Neural progenitor cell (in vitro differentiated cells): Measurements from ENCODE around the gene PIAS2.

Experiments
- EZH2 ChIP-seq: fragments of 200-600 bp; sonication (generic); IDR thresholded peaks from 2 replicates; pipeline ENCODE4 v1.6.1; 2017; ENCODE audit warnings: antibody characterized with exemption, mild to moderate bottlenecking, moderate library complexity
- TF ChIP-seq, protein P1 (sequence below): fragments of 200-600 bp; sonication (generic); IDR thresholded peaks from 2 replicates; pipeline ENCODE4 v1.5.1; 2017; ENCODE audit warnings: antibody characterized with exemption, mild to moderate bottlenecking

- TF ChIP-seq, protein P1, sequence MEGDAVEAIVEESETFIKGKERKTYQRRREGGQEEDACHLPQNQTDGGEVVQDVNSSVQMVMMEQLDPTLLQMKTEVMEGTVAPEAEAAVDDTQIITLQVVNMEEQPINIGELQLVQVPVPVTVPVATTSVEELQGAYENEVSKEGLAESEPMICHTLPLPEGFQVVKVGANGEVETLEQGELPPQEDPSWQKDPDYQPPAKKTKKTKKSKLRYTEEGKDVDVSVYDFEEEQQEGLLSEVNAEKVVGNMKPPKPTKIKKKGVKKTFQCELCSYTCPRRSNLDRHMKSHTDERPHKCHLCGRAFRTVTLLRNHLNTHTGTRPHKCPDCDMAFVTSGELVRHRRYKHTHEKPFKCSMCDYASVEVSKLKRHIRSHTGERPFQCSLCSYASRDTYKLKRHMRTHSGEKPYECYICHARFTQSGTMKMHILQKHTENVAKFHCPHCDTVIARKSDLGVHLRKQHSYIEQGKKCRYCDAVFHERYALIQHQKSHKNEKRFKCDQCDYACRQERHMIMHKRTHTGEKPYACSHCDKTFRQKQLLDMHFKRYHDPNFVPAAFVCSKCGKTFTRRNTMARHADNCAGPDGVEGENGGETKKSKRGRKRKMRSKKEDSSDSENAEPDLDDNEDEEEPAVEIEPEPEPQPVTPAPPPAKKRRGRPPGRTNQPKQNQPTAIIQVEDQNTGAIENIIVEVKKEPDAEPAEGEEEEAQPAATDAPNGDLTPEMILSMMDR = no peak
- no peak for TF ChIP-seq EZH2
These were observed 1.3 kb downstream of the PIAS2 start for GRCh38 chr18:46915800-46916550.
